Body of pancreas (tissue), 4 donors: Measurements from ENCODE around the gene TGFBI.

Source experiments
- POLR2A ChIP-seq, 3 donors: fragments of 450-650 bp; IDR thresholded peaks; one replicate each; pipeline ENCODE4 v1.6.1; 2016; ENCODE audit warnings: antibody characterized with exemption in 3 of 3, mild to moderate bottlenecking in 2 of 3
- TF ChIP-seq, protein P1 (sequence below), 7 experiments: fragments of 450-650 bp in 4 of 7; fragments of 200-600 bp in 3 of 7; sonication (generic) in 3 of 7; IDR thresholded peaks; one replicate each; pipeline ENCODE4 v1.5.1; 2016 to 2019; ENCODE audit warnings: antibody characterized with exemption in 7 of 7

DNA sequence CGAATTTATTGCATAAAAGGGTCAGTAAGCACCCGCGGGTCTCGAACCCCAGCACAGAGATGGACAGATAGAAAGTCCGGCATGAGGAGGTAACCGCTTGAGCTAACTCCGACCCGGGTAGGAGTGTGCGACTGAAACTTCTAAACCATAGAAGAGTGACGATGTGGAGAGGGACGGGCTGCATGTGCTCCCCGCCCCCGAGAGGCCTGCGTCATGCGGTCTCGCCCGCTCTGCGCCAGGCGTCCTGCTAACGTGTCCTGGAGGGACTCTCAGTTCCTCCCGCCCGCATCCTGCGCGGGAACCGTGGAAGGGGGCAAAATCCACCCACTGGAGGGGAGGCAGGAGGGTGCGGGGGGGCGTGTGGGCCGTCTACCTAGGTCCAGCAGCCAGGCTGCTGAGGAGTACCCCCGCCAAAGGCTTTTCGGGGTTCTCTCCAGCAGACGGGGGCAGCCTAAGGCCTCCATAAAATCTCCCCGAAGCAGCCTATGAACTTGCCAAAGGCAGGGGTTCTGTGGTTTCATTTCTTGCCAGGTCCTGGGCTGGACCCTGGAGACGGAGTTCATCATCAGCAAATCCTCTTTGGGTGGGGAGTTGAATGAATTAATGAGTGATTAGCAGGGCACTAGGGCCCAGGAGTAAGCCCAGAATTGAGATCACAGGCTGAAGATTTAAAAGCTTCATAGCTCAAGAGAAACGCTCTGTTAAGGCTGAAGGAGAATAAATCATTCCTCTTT lies 51.9 kb downstream of the TGFBI start:
- peak; percentile 42 to 61 (median 54) for TF ChIP-seq POLR2A (IDR thresholded peaks at IDR 0.05)
- TF ChIP-seq, protein P1, sequence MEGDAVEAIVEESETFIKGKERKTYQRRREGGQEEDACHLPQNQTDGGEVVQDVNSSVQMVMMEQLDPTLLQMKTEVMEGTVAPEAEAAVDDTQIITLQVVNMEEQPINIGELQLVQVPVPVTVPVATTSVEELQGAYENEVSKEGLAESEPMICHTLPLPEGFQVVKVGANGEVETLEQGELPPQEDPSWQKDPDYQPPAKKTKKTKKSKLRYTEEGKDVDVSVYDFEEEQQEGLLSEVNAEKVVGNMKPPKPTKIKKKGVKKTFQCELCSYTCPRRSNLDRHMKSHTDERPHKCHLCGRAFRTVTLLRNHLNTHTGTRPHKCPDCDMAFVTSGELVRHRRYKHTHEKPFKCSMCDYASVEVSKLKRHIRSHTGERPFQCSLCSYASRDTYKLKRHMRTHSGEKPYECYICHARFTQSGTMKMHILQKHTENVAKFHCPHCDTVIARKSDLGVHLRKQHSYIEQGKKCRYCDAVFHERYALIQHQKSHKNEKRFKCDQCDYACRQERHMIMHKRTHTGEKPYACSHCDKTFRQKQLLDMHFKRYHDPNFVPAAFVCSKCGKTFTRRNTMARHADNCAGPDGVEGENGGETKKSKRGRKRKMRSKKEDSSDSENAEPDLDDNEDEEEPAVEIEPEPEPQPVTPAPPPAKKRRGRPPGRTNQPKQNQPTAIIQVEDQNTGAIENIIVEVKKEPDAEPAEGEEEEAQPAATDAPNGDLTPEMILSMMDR (IDR thresholded peaks at IDR 0.05) = no peak
